Body of pancreas (tissue), 4 donors: ENCODE results near the gene SRRM4. TPM values are rescaled to one million over a fixed set of nuclear protein-coding genes. Genes with fewer than 3 reads are reported as not detected.

Experiments used
- ATAC-seq: fragments of 150-250 bp; one replicate; pipeline ENCODE4 v1.9.1; 2016
- DNase-seq, 4 donors: peaks; one replicate each; pipeline ENCODE4 v3.0.0-alpha.2; 2019
- H3K27ac ChIP-seq, 4 donors: fragments of 200-600 bp; sonication (generic); 1 replicate in 3 of 4; 2 replicates in 1 of 4; pipeline versions ENCODE4 v1.5.1 to v1.6.1; 2016 to 2019; ENCODE audit warnings: mild to moderate bottlenecking in 1 of 4, mixed read lengths in 1 of 4, moderate library complexity in 1 of 4
- H3K27me3 ChIP-seq, 2 donors: fragments of 200-600 bp; sonication (generic); one replicate each; pipeline ENCODE4 v1.6.0; 2016; ENCODE audit warnings: mild to moderate bottlenecking in 1 of 2
- H3K36me3 ChIP-seq, 2 donors: fragments of 200-600 bp; sonication (generic); replicated peaks in 1 of 2; 2 replicates each; pipeline ENCODE4 v1.5.1; 2016; ENCODE audit warnings: low read depth in 2 of 2; ENCODE audit not compliant: insufficient read depth in 1 of 2
- H3K4me1 ChIP-seq: fragments of 200-600 bp; sonication (generic); one replicate; pipeline ENCODE4 v1.6.0; 2016
- H3K4me3 ChIP-seq, 2 donors: fragments of 200-600 bp; sonication (generic); 1 replicate in 1 of 2; 2 replicates in 1 of 2; pipeline ENCODE4 v1.5.1; 2016 to 2019
- H3K9me3 ChIP-seq, 3 donors: fragments of 200-600 bp; sonication (generic); 1 replicate in 2 of 3; 2 replicates in 1 of 3; pipeline ENCODE4 v1.5.1; 2016
- POLR2A ChIP-seq, 3 donors: fragments of 450-650 bp; IDR thresholded peaks; one replicate each; pipeline ENCODE4 v1.6.1; 2016; ENCODE audit warnings: antibody characterized with exemption in 3 of 3, mild to moderate bottlenecking in 2 of 3
- WGBS, 2 donors: methylation state at CpG; one replicate each; pipeline ENCODE4 v1.1.5; 2017; 5-methylcytosine and 5-hydroxymethylcytosine counted together
- intact Hi-C: fragments of 100-400 bp; cut with DNase I; formaldehyde crosslinking; loops from one replicate; pipeline ENCODE4 v1.15.1; 2023
- total RNA-seq, 2 donors: library from RNA; depleted of rRNA; stranded (reverse); fragments of >200 nt; gene quantifications; one replicate each; pipeline ENCODE4 v1.1.0, GENCODE V29; 2016
- TF ChIP-seq, protein P1 (sequence below), 7 experiments: fragments of 450-650 bp in 4 of 7; fragments of 200-600 bp in 3 of 7; sonication (generic) in 3 of 7; IDR thresholded peaks; one replicate each; pipeline ENCODE4 v1.5.1; 2016 to 2019; ENCODE audit warnings: antibody characterized with exemption in 7 of 7

The SRRM4 gene
- total RNA-seq, 2 donors from 2014 or later = not detected

DNA sequence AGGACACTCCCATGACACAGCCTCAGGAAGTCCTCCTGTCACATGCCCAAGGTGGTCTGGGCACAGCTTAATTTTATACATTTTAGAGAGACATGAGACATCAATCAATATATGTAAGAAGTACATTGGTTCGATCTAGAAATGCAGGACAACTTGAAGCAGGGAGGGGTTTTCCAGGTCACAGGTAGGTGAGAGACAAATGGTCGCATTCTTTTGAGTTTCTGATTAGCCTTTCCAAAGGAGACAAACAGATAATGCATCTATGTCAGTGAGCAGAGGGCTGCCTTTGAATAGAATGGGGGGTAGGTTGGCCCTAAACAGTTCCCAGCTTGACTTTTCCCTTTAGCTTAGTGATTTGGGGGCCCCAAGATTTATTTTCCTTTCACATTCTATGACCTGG is 199.9 kb downstream of the SRRM4 start:
- H3K4me1 ChIP-seq = peaks cover 35% of the 10 kb centered on the region
- no peak overlapping the region for H3K4me3 ChIP-seq
- peak overlapping the region in 2 of 4 donors; percentile 88 to 91 for H3K27ac ChIP-seq
- no peaks in the 10 kb centered on the region for H3K27me3 ChIP-seq
- no peaks in the 10 kb centered on the region for H3K36me3 ChIP-seq
- no peak for DNase-seq
- TF ChIP-seq, protein P1, sequence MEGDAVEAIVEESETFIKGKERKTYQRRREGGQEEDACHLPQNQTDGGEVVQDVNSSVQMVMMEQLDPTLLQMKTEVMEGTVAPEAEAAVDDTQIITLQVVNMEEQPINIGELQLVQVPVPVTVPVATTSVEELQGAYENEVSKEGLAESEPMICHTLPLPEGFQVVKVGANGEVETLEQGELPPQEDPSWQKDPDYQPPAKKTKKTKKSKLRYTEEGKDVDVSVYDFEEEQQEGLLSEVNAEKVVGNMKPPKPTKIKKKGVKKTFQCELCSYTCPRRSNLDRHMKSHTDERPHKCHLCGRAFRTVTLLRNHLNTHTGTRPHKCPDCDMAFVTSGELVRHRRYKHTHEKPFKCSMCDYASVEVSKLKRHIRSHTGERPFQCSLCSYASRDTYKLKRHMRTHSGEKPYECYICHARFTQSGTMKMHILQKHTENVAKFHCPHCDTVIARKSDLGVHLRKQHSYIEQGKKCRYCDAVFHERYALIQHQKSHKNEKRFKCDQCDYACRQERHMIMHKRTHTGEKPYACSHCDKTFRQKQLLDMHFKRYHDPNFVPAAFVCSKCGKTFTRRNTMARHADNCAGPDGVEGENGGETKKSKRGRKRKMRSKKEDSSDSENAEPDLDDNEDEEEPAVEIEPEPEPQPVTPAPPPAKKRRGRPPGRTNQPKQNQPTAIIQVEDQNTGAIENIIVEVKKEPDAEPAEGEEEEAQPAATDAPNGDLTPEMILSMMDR (IDR thresholded peaks at IDR 0.05) = no peak
- TF ChIP-seq POLR2A (IDR thresholded peaks at IDR 0.05) = no peak
- intact Hi-C loops = no loop called here
- WGBS, 2 donors = 66% methylated on average over 2 of the region's 2 CpGs
- no peak for ATAC-seq
- no peaks in the 10 kb centered on the region for H3K9me3 ChIP-seq

DNA sequence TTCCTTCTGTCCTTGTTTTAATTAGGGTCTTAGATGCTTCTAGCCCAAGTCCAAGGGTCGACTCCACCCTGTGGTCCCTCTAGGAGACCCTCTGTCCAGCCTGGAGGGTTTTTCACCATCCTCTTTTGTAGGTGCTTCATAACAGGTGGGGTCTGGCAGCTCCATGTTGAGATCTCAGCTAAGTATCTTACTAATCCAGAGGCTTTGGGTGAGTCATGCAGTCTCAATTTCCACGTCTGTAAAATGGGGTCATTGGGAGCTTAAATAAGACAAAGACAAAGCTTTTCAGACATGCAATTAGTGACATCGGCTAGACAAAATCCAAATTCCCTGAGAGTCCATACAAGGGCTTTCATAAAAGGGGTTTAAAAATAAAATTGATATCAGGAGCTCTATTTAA is 200.6 kb downstream of the SRRM4 start:
- Histone ChIP-seq H3K27ac (no peak overlapping the region), H3K27me3 (no peaks in the 10 kb centered on the region), H3K9me3 (no peaks in the 10 kb centered on the region), H3K4me3 (no peak overlapping the region), H3K36me3 (no peaks in the 10 kb centered on the region), H3K4me1 (peaks cover 35% of the 10 kb centered on the region)
- ATAC-seq = no peak
- no peak for TF ChIP-seq POLR2A (IDR thresholded peaks at IDR 0.05)
- TF ChIP-seq, protein P1 (IDR thresholded peaks at IDR 0.05) = no peak
- DNase-seq = no peak
- intact Hi-C loops = no loop called here
- 68 to 74% methylated on average over 3 of the region's 3 CpGs for WGBS, 2 donors

DNA sequence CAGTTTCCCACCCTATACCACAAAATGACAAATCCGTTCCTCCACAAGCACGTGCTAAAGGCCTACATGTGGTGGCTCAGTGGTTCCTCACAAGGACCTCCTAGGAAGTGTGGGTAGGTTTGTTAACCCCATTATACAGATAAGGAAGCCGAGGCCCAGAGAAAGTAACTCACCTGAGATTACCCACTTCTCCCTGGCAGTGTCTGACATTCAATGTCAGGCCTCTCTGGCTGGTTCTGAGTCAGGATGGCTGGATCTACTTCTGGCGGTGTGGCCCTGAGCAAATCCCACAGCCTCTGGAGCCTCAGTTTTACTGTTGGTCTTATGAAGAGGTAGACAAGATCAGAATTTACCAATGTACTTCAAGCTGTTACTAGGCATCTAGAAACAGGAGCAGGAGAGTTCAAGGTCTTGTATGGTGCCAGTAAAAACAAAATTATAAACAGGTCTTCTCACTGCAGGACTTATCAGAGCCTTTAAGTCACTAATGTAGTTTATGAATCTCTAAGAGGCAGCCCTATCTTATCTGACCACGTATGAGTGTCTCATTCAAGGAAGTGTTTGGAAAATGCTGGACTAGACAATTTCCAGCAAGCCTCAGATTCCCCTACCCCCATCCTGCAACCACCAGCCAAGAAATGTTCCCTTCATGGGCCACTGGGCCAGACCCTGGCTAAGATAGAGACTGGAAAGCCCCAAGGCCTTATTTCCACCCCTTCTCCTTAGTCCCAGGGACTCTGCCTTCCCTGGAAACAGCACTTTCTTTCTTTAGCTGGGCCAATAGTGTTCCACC is 201.6 kb downstream of the SRRM4 start:
- H3K36me3 ChIP-seq = no peaks in the 10 kb centered on the region
- intact Hi-C loops = no loop called here
- peaks cover 35% of the 10 kb centered on the region for H3K4me1 ChIP-seq
- ATAC-seq (no peak), DNase-seq (no peak)
- H3K27me3 ChIP-seq = no peaks in the 10 kb centered on the region
- TF ChIP-seq, protein P1 (IDR thresholded peaks at IDR 0.05) = no peak
- TF ChIP-seq POLR2A (IDR thresholded peaks at IDR 0.05) = no peak
- no peak overlapping the region for H3K4me3 ChIP-seq
- H3K27ac ChIP-seq = peak overlapping the region in 1 of 4 donors; percentile 18
- H3K9me3 ChIP-seq = no peaks in the 10 kb centered on the region
- 72% methylated on average over 4 to 5 of the region's 5 CpGs for WGBS, 2 donors

DNA sequence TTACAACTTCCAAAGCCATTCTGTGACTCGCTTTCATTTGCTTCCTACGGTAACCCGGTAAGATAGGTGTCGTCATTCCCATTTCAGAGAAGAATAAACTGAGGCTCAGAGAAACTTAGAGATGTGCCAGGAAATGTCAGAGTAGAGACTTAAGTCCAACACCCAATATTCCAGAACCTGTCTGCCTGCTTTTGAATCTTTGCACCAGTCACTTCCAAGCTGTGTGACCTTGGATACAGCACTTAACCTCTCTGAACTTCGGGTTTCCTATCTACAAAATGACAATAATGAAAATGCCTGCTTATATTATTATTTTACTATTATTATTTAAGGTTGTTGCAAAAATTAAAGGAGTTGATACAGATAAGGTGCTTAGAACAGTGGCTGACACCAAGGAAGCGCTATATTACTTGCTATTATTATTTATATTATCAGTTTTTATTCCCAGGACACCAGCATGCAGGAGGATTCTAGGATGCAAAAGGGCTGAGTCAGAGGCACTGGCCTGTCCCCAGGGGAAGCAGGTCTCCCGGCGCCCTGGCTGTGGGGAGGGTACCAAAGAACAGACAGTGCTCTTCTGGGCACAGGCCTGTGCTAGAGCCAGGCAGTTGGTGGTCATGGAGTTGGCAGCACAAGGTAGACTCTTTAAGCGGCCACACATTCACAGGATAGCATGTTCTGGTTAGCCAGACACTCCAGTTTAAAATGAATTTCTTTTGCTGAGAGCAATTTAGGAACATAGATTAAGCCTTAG is 202.8 kb downstream of the SRRM4 start:
- no peak for DNase-seq
- no peak for TF ChIP-seq POLR2A (IDR thresholded peaks at IDR 0.05)
- TF ChIP-seq, protein P1 (IDR thresholded peaks at IDR 0.05) = no peak
- ATAC-seq = no peak
- Histone ChIP-seq H3K27me3 (no peaks in the 10 kb centered on the region), H3K4me1 (peaks cover 33% of the 10 kb centered on the region), H3K36me3 (no peaks in the 10 kb centered on the region), H3K9me3 (no peaks in the 10 kb centered on the region), H3K27ac (no peak overlapping the region), H3K4me3 (no peak overlapping the region)
- intact Hi-C loops = no loop called here
- WGBS, 2 donors = 83 to 86% methylated on average over 9 of the region's 9 CpGs
